K562 (cell line): ENCODE data around the gene CYP1B1. TPM values are rescaled to one million over a fixed set of nuclear protein-coding genes. Genes with fewer than 3 reads are reported as not detected.
A peak's percentile ranks its signal among the peaks of the same experiment; 100 is the strongest.
"Not testable (repeated sequence)": the region's sequence is repeated elsewhere in the genome, so short reads cannot be mapped to it uniquely, and the experiment has no call there.

Source experiments
- ATAC-seq: fragments of 200-7000 bp; cut with Tn5 transposase; 3 replicates; pipeline ENCODE4 v1.9.1; 2020; ENCODE audit warnings: moderate library complexity
- BruUV-seq: library from RNA; stranded (reverse); fragments of 400-500 nt; replicated peaks from 2 replicates; lab custom pipeline; 2021; lab: Mats Ljungman, UMichigan
- CTCF ChIA-PET: fragments of 300-600 bp; formaldehyde crosslinking; extraction: SDS; loops from one replicate; lab custom pipeline; 2021; ENCODE audit warnings: low intra/inter-chr PET ratio; lab: Yijun Ruan, JAX
- POLR2A ChIA-PET: fragments of 300-600, 350-650 bp; sonication (Branson Sonifier 250); formaldehyde crosslinking; extraction: SDS; loops from one replicate; lab custom pipeline; 2021; ENCODE audit warnings: antibody characterized with exemption, inconsistent platforms; lab: Yijun Ruan, JAX
- DNase-seq, 4 experiments: peaks; one replicate each; pipeline versions ENCODE4 v3.0.0 to v3.0.0-alpha.2; 2011 to 2018; ENCODE audit warnings: low spot score in 3 of 4, mixed read lengths in 3 of 4; ENCODE audit errors: extremely low read depth in 1 of 4
- FAIRE-seq: peaks from 2 replicates; lab custom pipeline; 2011; peaks lifted over from hg19 to GRCh38; lab: Jason Lieb, UNC
- H2AFZ ChIP-seq: 2 replicates; pipeline ENCODE4 v1.6.0; 2011; ENCODE audit warnings: low read depth, low read length, control low read depth, inconsistent platforms
- H3K27ac ChIP-seq: fragments of 200-600 bp; 3 replicates; pipeline ENCODE4 v1.8.0; 2011; ENCODE audit warnings: low read depth, mild to moderate bottlenecking, control low read depth, inconsistent platforms, low read length, moderate library complexity, mixed read lengths; ENCODE audit errors: extremely low read depth
- H3K27me3 ChIP-seq, 2 experiments: fragments of 300-600 bp in 1 of 2; 2 replicates in 1 of 2; 3 replicates in 1 of 2; pipeline versions ENCODE4 v1.6.0 to v1.8.0; 2011; ENCODE audit warnings: inconsistent platforms in 2 of 2, low read length in 2 of 2, mild to moderate bottlenecking in 1 of 2, mixed read lengths in 1 of 2, moderate library complexity in 1 of 2; ENCODE audit not compliant: control insufficient read depth in 2 of 2, insufficient read depth in 2 of 2
- H3K36me3 ChIP-seq: fragments of 300-600 bp; 3 replicates; pipeline ENCODE4 v1.8.0; 2011; ENCODE audit warnings: mild to moderate bottlenecking, low read length, inconsistent platforms; ENCODE audit not compliant: control insufficient read depth, insufficient read depth
- H3K4me1 ChIP-seq, 2 experiments: fragments of 200-600 bp in 1 of 2; replicated peaks in 1 of 2; 2 replicates in 1 of 2; 3 replicates in 1 of 2; pipeline versions ENCODE4 v1.5.1 to v1.8.0; 2011; ENCODE audit warnings: inconsistent platforms in 2 of 2, low read length in 2 of 2, mild to moderate bottlenecking in 1 of 2, mixed read lengths in 1 of 2, moderate library complexity in 1 of 2; ENCODE audit not compliant: control insufficient read depth in 2 of 2, insufficient read depth in 2 of 2
- H3K4me2 ChIP-seq: 2 replicates; pipeline ENCODE4 v1.6.1; 2011; ENCODE audit warnings: low read length, control low read depth, inconsistent platforms, mixed read lengths; ENCODE audit not compliant: insufficient read depth
- H3K4me3 ChIP-seq: fragments of 200-600 bp; sonication (generic), shearing (Covaris generic); 2 replicates; pipeline ENCODE4 v1.5.1; 2016; ENCODE audit warnings: control low read depth, inconsistent platforms
- H3K79me2 ChIP-seq: fragments of 200-600 bp; 3 replicates; pipeline ENCODE4 v1.8.0; 2011; ENCODE audit warnings: low read length, inconsistent platforms; ENCODE audit not compliant: control insufficient read depth, insufficient read depth
- H3K9ac ChIP-seq, 2 experiments: 2 replicates each; pipeline versions ENCODE4 v1.6.0 to v1.6.1; 2011; ENCODE audit warnings: low read depth in 2 of 2, low read length in 2 of 2, control low read depth in 1 of 2, inconsistent platforms in 1 of 2, mild to moderate bottlenecking in 1 of 2, mixed read lengths in 1 of 2; ENCODE audit not compliant: insufficient read depth in 1 of 2
- H3K9me1 ChIP-seq: one replicate; pipeline ENCODE4 v1.6.0; 2011; ENCODE audit warnings: inconsistent platforms, mild to moderate bottlenecking, low read length, moderate library complexity; ENCODE audit not compliant: control insufficient read depth, insufficient read depth
- H3K9me3 ChIP-seq: replicated peaks from 2 replicates; pipeline ENCODE4 v1.5.1; 2011; ENCODE audit warnings: low read depth, low read length, inconsistent platforms; ENCODE audit not compliant: control insufficient read depth, insufficient read depth
- H4K20me1 ChIP-seq: replicated peaks from 2 replicates; pipeline ENCODE4 v1.6.1; 2011; ENCODE audit warnings: low read length, inconsistent platforms, mixed read lengths; ENCODE audit not compliant: control insufficient read depth, insufficient read depth
- MCM3 ChIP-seq: fragments of 450-650 bp; IDR thresholded peaks from 2 replicates; pipeline ENCODE4 v1.6.1; 2016
- MYBL2 ChIP-seq, 2 experiments: fragments of 450-650 bp in 1 of 2; sonication (generic) in 1 of 2; formaldehyde crosslinking in 1 of 2; IDR thresholded peaks; 2 replicates each; pipeline versions ENCODE4 v1.6.1 to v1.8.1; 2017 to 2022; ENCODE audit warnings: borderline replicate concordance in 1 of 2, inconsistent platforms in 1 of 2, low read depth in 1 of 2, mild to moderate bottlenecking in 1 of 2, missing genetic modification reagents in 1 of 2, moderate library complexity in 1 of 2
- NUFIP1 ChIP-seq: fragments of 450-650 bp; IDR thresholded peaks from 2 replicates; pipeline ENCODE4 v1.6.1; 2018; ENCODE audit not compliant: partially characterized antibody
- PHB2 ChIP-seq: fragments of 450-650 bp; IDR thresholded peaks from 2 replicates; pipeline ENCODE4 v1.6.1; 2017; ENCODE audit warnings: low read depth
- TAF7 ChIP-seq: fragments of 450-650 bp; IDR thresholded peaks from 2 replicates; pipeline ENCODE4 v1.6.1; 2016; ENCODE audit warnings: missing genetic modification characterization, missing compliant biosample characterization
- ZNF184 ChIP-seq: sonication (generic); formaldehyde crosslinking; IDR thresholded peaks from 2 replicates; pipeline ENCODE4 v1.5.0; 2020; ENCODE audit warnings: missing genetic modification reagents
- ZNF780A ChIP-seq: fragments of 250-450 bp; sonication (Bioruptor Pico); IDR thresholded peaks from 2 replicates; pipeline ENCODE4 v1.5.0; 2021; ENCODE audit warnings: mild to moderate bottlenecking
- WGBS: fragments of 100-300 bp; shearing (Covaris generic); methylation state at CpG from one replicate; pipeline ENCODE4 v1.1.6; 2016; ENCODE audit warnings: low coverage, mixed read lengths; ENCODE audit not compliant: insufficient coverage; ENCODE audit errors: missing lambda C conversion rate; 5-methylcytosine and 5-hydroxymethylcytosine counted together
- in situ Hi-C: fragments of 300-500 bp; cut with MboI; formaldehyde crosslinking; loops from 4 replicates; pipeline ENCODE4 v1.15.0; 2018; ENCODE audit warnings: inconsistent platforms, mixed read lengths
- intact Hi-C: fragments of 100-400 bp; cut with micrococcal nuclease; formaldehyde crosslinking; loops from 2 replicates; pipeline ENCODE4 v1.14.2; 2022
- polyA plus RNA-seq, 8 experiments: library from polyadenylated mRNA; depleted of rRNA in 4 of 8; stranded (reverse) in 5 of 8; unstranded in 3 of 8; fragments of >200 nt; fragmentation: Nextera tagmentation in 2 of 8; fragmentation: Illumina TruSeq in 1 of 8; extraction: Ambion mirVana in 2 of 8; extraction: Trizol in 1 of 8; gene quantifications; 2 replicates each; pipeline versions ENCODE4 v1.2.1 to v1.2.3, GENCODE V29; 2011 to 2014; ENCODE audit warnings: inconsistent platforms in 1 of 8, missing spikeins in 1 of 8
- total RNA-seq, 7 experiments: library from RNA; depleted of rRNA in 6 of 7; stranded (reverse); fragments of >200 nt in 6 of 7; fragmentation: Illumina TruSeq in 2 of 7; extraction: Trizol in 2 of 7; gene quantifications; 2 replicates each; pipeline versions ENCODE4 v1.2.1 to v1.2.3, GENCODE V29; 2011 to 2021; ENCODE audit warnings: low replicate concordance in 1 of 7

The CYP1B1 gene
- total and polyA plus RNA-seq, 9 of the 15 experiments (the other 6 are each of a cell fraction or from before 2014, with no cell fraction given), result 0.07 TPM; not detected in 8

DNA sequence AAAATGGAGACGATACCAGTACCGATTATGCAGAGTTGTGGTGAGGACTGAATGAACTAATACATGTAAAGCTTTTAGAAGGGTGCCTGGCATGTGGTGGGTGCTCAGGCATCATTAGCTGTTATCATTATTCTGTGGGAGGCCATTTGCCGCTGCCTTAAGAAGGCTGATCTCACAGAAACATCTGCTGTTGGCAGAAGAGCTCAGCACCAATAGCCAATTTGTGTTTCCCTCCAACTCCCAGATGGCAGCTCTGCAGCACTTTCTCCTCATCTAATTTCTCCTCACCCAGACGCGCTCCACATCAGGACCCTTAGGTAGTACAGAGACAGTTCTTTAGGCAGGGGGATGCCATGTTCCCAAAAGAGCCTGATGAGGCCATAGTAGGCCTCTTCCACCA is 15.8 kb upstream of the CYP1B1 start:
- Histone ChIP-seq H3K27ac (no peak overlapping the region), H3K4me3 (no peak overlapping the region), H3K9ac (no peak overlapping the region), H3K27me3 (peaks cover 16 to 30% of the 10 kb centered on the region in 2 experiments; a peak in 4 of 5 replicates), H3K9me1 (no peaks in the 10 kb centered on the region), H2AFZ (peak overlapping the region; percentile 65), H3K79me2 (no peaks in the 10 kb centered on the region), H4K20me1 (no peaks in the 10 kb centered on the region), H3K36me3 (no peaks in the 10 kb centered on the region), H3K4me2 (no peak overlapping the region), H3K4me1 (0 out of 5 replicates have a peak, but pooled peaks cover 0 to 2% of the 10 kb centered on the region in 2 experiments), H3K9me3 (no peaks in the 10 kb centered on the region)
- no peak for FAIRE-seq
- ATAC-seq, result no peak
- DNase-seq, result no peak
- ChIA-PET CTCF (no interaction called here), POLR2A (interaction anchor here (1.4 kb wide), 1 partner anchor 14 kb away, joined by 5 read pairs; no protein-coding TSS in a partner anchor)
- no TSS peak for BruUV-seq
- in situ Hi-C loops, result no loop called here
- intact Hi-C loops, result no loop called here
- 12% methylated on average over 5 of the region's 5 CpGs for WGBS
- TF ChIP-seq MYBL2 (IDR thresholded peaks at IDR 0.05; ENCODE audit: low read depth), result no peak
- no peak for TF ChIP-seq MYBL2 (CRISPR knock-in tag; IDR thresholded peaks at IDR 0.05; ENCODE audit: borderline replicate concordance)
- TF ChIP-seq MCM3, result no peak
- no peak for TF ChIP-seq ZNF780A (CRISPR knock-in tag)
- no peak for TF ChIP-seq NUFIP1

DNA sequence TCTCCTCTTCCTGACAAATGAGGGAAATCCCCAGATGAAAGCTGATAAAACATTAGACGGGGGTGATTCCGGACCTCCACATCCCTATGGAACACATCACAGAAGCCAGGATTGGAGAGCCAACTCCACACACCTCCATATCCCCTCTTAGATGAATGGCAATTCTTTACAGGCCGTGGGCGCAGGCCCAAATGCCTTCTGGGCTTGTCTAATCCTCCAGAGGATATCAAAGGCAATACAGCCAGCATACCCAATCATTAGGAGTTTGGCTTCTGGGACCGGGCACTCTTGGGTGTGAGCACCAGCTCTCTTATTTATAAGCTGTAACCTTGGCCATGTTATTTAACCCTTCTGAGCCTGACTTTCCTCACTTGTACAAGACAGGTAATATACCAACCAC is 15.0 kb upstream of the CYP1B1 start:
- Histone ChIP-seq H3K4me2 (no peak overlapping the region), H3K79me2 (no peaks in the 10 kb centered on the region), H3K4me1 (0 out of 5 replicates have a peak, but pooled peaks cover 0 to 2% of the 10 kb centered on the region in 2 experiments), H3K27ac (no peak overlapping the region), H3K9ac (no peak overlapping the region), H3K36me3 (no peaks in the 10 kb centered on the region), H2AFZ (no peak overlapping the region), H3K4me3 (no peak overlapping the region), H4K20me1 (no peaks in the 10 kb centered on the region), H3K27me3 (peaks cover 9 to 21% of the 10 kb centered on the region in 2 experiments; a peak in 4 of 5 replicates), H3K9me3 (no peaks in the 10 kb centered on the region), H3K9me1 (no peaks in the 10 kb centered on the region)
- CTCF ChIA-PET, result no interaction called here
- no peak for TF ChIP-seq ZNF184 (CRISPR knock-in tag)
- no peak for TF ChIP-seq TAF7 (tag)
- no peak for TF ChIP-seq PHB2
- no peak for ATAC-seq
- no peak for DNase-seq
- POLR2A ChIA-PET, result no interaction called here
- in situ Hi-C loops, result no loop called here
- 0% methylated on average over 5 of the region's 5 CpGs for WGBS
- intact Hi-C loops, result no loop called here
- no TSS peak for BruUV-seq
- no peak for FAIRE-seq

DNA sequence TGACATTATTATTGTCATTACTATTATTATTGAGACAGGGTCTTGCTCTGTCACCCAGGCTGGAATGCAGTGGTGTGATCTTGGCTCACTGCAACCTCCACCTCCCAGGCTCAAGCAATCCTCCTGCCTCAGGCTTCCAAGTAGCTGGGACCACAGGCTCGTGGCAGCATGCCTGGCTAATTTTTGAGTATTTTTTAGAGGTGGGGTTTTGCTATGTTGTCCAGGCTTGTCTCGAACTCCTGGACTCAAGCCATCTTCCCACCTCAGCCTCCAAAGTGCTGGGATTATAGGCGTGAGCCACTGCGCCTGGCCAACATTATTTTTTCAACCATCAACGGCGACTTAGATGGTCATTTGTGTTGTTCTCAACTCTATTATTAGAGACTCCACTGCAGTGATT is 14.3 kb upstream of the CYP1B1 start:
- CTCF ChIA-PET, H3K9me1 ChIP-seq, H3K4me3 ChIP-seq, ATAC-seq, H3K4me1 ChIP-seq, FAIRE-seq, H3K27ac ChIP-seq, intact Hi-C loops, H3K36me3 ChIP-seq, H3K9ac ChIP-seq, H3K4me2 ChIP-seq, H3K79me2 ChIP-seq, H2AFZ ChIP-seq, H4K20me1 ChIP-seq, POLR2A ChIA-PET, H3K9me3 ChIP-seq, DNase-seq, in situ Hi-C loops, BruUV-seq: not testable (repeated sequence)
- 9% methylated on average over 6 of the region's 6 CpGs for WGBS
- peaks cover 5 to 14% of the 10 kb centered on the region in 2 experiments; a peak in 3 of 5 replicates for H3K27me3 ChIP-seq
